ENCODE measurements around the gene GET4.

The GET4 gene

GRCh38 chr7:835485-836401 is 40.6 kb upstream of the GET4 start:
- Histone ChIP-seq H3K27ac (ENCODE audit: low read depth, low read length, severe bottlenecking) (no peak overlapping the region), H3K9me3 (ENCODE audit: control insufficient read depth, low read length) (no peaks in the 10 kb centered on the region), H3K4me1 (ENCODE audit: control insufficient read depth, insufficient read depth, low read length, poor library complexity, severe bottlenecking) (peaks cover 23% of the 10 kb centered on the region), H3K4me3 (ENCODE audit: extremely low read depth, insufficient read depth, low read length, poor library complexity, severe bottlenecking) (no peak overlapping the region), H3K36me3 (ENCODE audit: control insufficient read depth, insufficient read depth, low read length) (peaks cover 50% of the 10 kb centered on the region)
- WGBS, 2 experiments (ENCODE audit: insufficient coverage in 2 of 2), result 90 to 94% methylated on average over 19 to 26 of the region's 27 CpGs

- H3K36me3 ChIP-seq (ENCODE audit: control insufficient read depth, insufficient read depth, low read length), result peaks cover 53% of the 10 kb centered on the region
Observed at GRCh38 chr7:836429-836828, 39.9 kb upstream of the GET4 start.

GRCh38 chr7:837001-837400 is 39.4 kb upstream of the GET4 start:
- Histone ChIP-seq H3K36me3 (ENCODE audit: control insufficient read depth, insufficient read depth, low read length) (peaks cover 59% of the 10 kb centered on the region), H3K9me3 (ENCODE audit: control insufficient read depth, low read length) (no peaks in the 10 kb centered on the region), H3K4me3 (ENCODE audit: extremely low read depth, insufficient read depth, low read length, poor library complexity, severe bottlenecking) (no peak overlapping the region), H3K4me1 (ENCODE audit: control insufficient read depth, insufficient read depth, low read length, poor library complexity, severe bottlenecking) (peaks cover 18% of the 10 kb centered on the region), H3K27ac (ENCODE audit: low read depth, low read length, severe bottlenecking) (no peak overlapping the region)
- 94 to 98% methylated on average over 18 of the region's 19 CpGs for WGBS, 2 experiments (ENCODE audit: insufficient coverage in 2 of 2)

More at GRCh38 chr7:836429-836828, 39.9 kb upstream of the GET4 start:
- Histone ChIP-seq H3K9me3 (ENCODE audit: control insufficient read depth, low read length) (no peaks in the 10 kb centered on the region), H3K27ac (ENCODE audit: low read depth, low read length, severe bottlenecking) (no peak overlapping the region), H3K4me1 (ENCODE audit: control insufficient read depth, insufficient read depth, low read length, poor library complexity, severe bottlenecking) (peaks cover 23% of the 10 kb centered on the region), H3K4me3 (ENCODE audit: extremely low read depth, insufficient read depth, low read length, poor library complexity, severe bottlenecking) (no peak overlapping the region)
- 84 to 89% methylated on average over 4 to 5 of the region's 5 CpGs for WGBS, 2 experiments (ENCODE audit: insufficient coverage in 2 of 2)

DNA sequence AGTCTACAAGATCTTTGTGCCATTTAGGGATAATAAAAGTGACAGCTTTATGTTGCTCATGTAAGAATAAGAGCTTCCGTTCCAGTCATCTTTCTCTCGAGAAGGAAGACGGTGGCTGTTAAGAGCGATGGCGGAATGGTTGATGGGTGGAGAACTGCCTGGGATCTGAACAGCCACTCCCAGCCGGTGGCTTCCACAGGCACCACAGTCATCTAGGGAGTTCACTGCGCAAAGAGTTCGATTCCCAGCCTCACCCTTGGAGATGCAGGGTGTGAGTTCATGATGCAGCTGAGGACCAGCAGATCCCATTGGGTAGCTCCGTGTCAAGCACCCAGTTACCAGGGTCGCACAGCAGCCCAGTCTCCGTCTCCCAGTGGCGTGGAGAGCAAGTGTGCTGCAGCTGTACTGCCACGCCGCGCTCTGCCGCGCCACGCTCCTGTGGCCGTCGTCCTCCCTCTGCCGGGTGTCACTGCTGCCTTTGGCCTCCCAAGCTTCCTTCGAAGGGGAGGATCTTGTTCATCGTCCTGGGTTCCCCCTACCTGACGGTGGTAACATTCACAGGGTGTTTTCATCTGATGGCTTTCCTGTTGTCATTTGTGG is 36.3 kb upstream of the GET4 start:
- Histone ChIP-seq H3K4me3 (ENCODE audit: extremely low read depth, insufficient read depth, low read length, poor library complexity, severe bottlenecking) (no peak overlapping the region), H3K27ac (ENCODE audit: low read depth, low read length, severe bottlenecking) (no peak overlapping the region), H3K9me3 (ENCODE audit: control insufficient read depth, low read length) (no peaks in the 10 kb centered on the region), H3K4me1 (ENCODE audit: control insufficient read depth, insufficient read depth, low read length, poor library complexity, severe bottlenecking) (peaks cover 9% of the 10 kb centered on the region), H3K36me3 (ENCODE audit: control insufficient read depth, insufficient read depth, low read length) (peaks cover 74% of the 10 kb centered on the region)
- 89 to 94% methylated on average over 16 to 22 of the region's 24 CpGs for WGBS, 2 experiments (ENCODE audit: insufficient coverage in 2 of 2)

DNA sequence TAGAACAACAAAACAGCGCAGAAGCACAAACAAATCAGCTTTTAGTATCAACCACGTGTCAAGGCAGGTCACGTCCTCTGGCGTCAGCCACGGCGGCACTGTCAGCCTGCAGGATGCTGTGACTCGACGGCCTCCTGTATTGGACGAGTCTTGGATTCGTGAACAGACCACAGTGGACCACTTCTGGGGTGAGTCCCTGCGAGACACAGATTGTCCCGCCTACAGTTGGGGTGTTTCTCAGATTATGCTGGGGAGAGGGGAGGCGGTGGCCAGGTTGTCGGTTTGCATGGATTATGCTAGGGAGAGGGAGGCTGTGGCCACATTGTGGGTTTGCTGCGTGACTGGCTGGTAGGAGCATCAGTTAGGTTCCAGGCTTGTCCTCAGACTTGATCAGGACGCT is 34.4 kb upstream of the GET4 start:
- Histone ChIP-seq H3K36me3 (ENCODE audit: control insufficient read depth, insufficient read depth, low read length) (peaks cover 83% of the 10 kb centered on the region), H3K27ac (ENCODE audit: low read depth, low read length, severe bottlenecking) (peak overlapping the region; percentile 7), H3K4me3 (ENCODE audit: extremely low read depth, insufficient read depth, low read length, poor library complexity, severe bottlenecking) (no peak overlapping the region), H3K4me1 (ENCODE audit: control insufficient read depth, insufficient read depth, low read length, poor library complexity, severe bottlenecking) (no peaks in the 10 kb centered on the region), H3K9me3 (ENCODE audit: control insufficient read depth, low read length) (no peaks in the 10 kb centered on the region)
- WGBS, 2 experiments (ENCODE audit: insufficient coverage in 2 of 2), result 92 to 93% methylated on average over 15 to 16 of the region's 16 CpGs

GRCh38 chr7:842431-843031 is 33.8 kb upstream of the GET4 start:
- no peaks in the 10 kb centered on the region for H3K4me1 ChIP-seq (ENCODE audit: control insufficient read depth, insufficient read depth, low read length, poor library complexity, severe bottlenecking)

GRCh38 chr7:843230-843629 is 33.1 kb upstream of the GET4 start:
- 89 to 96% methylated on average over 14 to 17 of the region's 17 CpGs for WGBS, 2 experiments (ENCODE audit: insufficient coverage in 2 of 2)
- no peak overlapping the region for H3K4me3 ChIP-seq (ENCODE audit: extremely low read depth, insufficient read depth, low read length, poor library complexity, severe bottlenecking)
- no peak overlapping the region for H3K27ac ChIP-seq (ENCODE audit: low read depth, low read length, severe bottlenecking)
- H3K4me1 ChIP-seq (ENCODE audit: control insufficient read depth, insufficient read depth, low read length, poor library complexity, severe bottlenecking), result no peaks in the 10 kb centered on the region
- no peaks in the 10 kb centered on the region for H3K9me3 ChIP-seq (ENCODE audit: control insufficient read depth, low read length)
- peaks cover 86% of the 10 kb centered on the region for H3K36me3 ChIP-seq (ENCODE audit: control insufficient read depth, insufficient read depth, low read length)

More at GRCh38 chr7:842431-843031, 33.8 kb upstream of the GET4 start:
- peaks cover 82% of the 10 kb centered on the region for H3K36me3 ChIP-seq (ENCODE audit: control insufficient read depth, insufficient read depth, low read length)
- no peaks in the 10 kb centered on the region for H3K9me3 ChIP-seq (ENCODE audit: control insufficient read depth, low read length)
- H3K4me3 ChIP-seq (ENCODE audit: extremely low read depth, insufficient read depth, low read length, poor library complexity, severe bottlenecking), result no peak overlapping the region
- H3K27ac ChIP-seq (ENCODE audit: low read depth, low read length, severe bottlenecking), result peak overlapping the region; percentile 7
- WGBS, 2 experiments (ENCODE audit: insufficient coverage in 2 of 2), result 89 to 95% methylated on average over 7 to 8 of the region's 8 CpGs

GRCh38 chr7:844043-844442 is 32.3 kb upstream of the GET4 start:
- no peak overlapping the region for H3K27ac ChIP-seq (ENCODE audit: low read depth, low read length, severe bottlenecking)
- no peak overlapping the region for H3K4me3 ChIP-seq (ENCODE audit: extremely low read depth, insufficient read depth, low read length, poor library complexity, severe bottlenecking)
- H3K9me3 ChIP-seq (ENCODE audit: control insufficient read depth, low read length), result no peaks in the 10 kb centered on the region
- peaks cover 86% of the 10 kb centered on the region for H3K36me3 ChIP-seq (ENCODE audit: control insufficient read depth, insufficient read depth, low read length)
- H3K4me1 ChIP-seq (ENCODE audit: control insufficient read depth, insufficient read depth, low read length, poor library complexity, severe bottlenecking), result no peaks in the 10 kb centered on the region
- WGBS, 2 experiments (ENCODE audit: insufficient coverage in 2 of 2), result 94 to 96% methylated on average over 10 to 14 of the region's 14 CpGs

- 98 to 100% methylated on average over 10 to 14 of the region's 15 CpGs for WGBS, 2 experiments (ENCODE audit: insufficient coverage in 2 of 2)
- Histone ChIP-seq H3K9me3 (ENCODE audit: control insufficient read depth, low read length) (no peaks in the 10 kb centered on the region), H3K4me3 (ENCODE audit: extremely low read depth, insufficient read depth, low read length, poor library complexity, severe bottlenecking) (no peak overlapping the region), H3K4me1 (ENCODE audit: control insufficient read depth, insufficient read depth, low read length, poor library complexity, severe bottlenecking) (no peaks in the 10 kb centered on the region), H3K27ac (ENCODE audit: low read depth, low read length, severe bottlenecking) (no peak overlapping the region), H3K36me3 (ENCODE audit: control insufficient read depth, insufficient read depth, low read length) (peaks cover 88% of the 10 kb centered on the region)
Observed at GRCh38 chr7:844514-844913, 31.8 kb upstream of the GET4 start.

GRCh38 chr7:845091-845490 is 31.3 kb upstream of the GET4 start:
- Histone ChIP-seq H3K4me3 (ENCODE audit: extremely low read depth, insufficient read depth, low read length, poor library complexity, severe bottlenecking) (no peak overlapping the region), H3K9me3 (ENCODE audit: control insufficient read depth, low read length) (no peaks in the 10 kb centered on the region), H3K27ac (ENCODE audit: low read depth, low read length, severe bottlenecking) (no peak overlapping the region), H3K4me1 (ENCODE audit: control insufficient read depth, insufficient read depth, low read length, poor library complexity, severe bottlenecking) (no peaks in the 10 kb centered on the region), H3K36me3 (ENCODE audit: control insufficient read depth, insufficient read depth, low read length) (peaks cover 88% of the 10 kb centered on the region)
- 95 to 96% methylated on average over 13 to 20 of the region's 22 CpGs for WGBS, 2 experiments (ENCODE audit: insufficient coverage in 2 of 2)

Measured in mesodermal cell (in vitro differentiated cells).